ENCODE measurements around the gene PIGQ.
"Not testable (repeated sequence)": the region's sequence is repeated elsewhere in the genome, so short reads cannot be mapped to it uniquely, and the experiment has no call there.

Gene PIGQ

GRCh38 chr16:588889-589657, 19.3 kb downstream of the PIGQ start:
- DNase-seq = peak; percentile 97

GRCh38 chr16:589658-590187, 20.0 kb downstream of the PIGQ start, which contains the start of gene RAB40C:
Gene RAB40C, plus strand, starts transcription at chr16:590066. Its CDS starts 226 bp downstream, at chr16:590292.
- DNase-seq = peak; percentile 97

GRCh38 chr16:590188-590814, 20.5 kb downstream of the PIGQ start:
- DNase-seq = peak; percentile 37

GRCh38 chr16:590815-591200, 21.0 kb downstream of the PIGQ start:
- DNase-seq = no peak

- no peak for DNase-seq
Observed at GRCh38 chr16:591231-591630, 21.5 kb downstream of the PIGQ start.

- DNase-seq = no peak
Observed at GRCh38 chr16:591892-592517, 22.2 kb downstream of the PIGQ start.

- peak; percentile 61 for DNase-seq
Observed at GRCh38 chr16:592518-593306, 22.9 kb downstream of the PIGQ start.

- DNase-seq = no peak
Observed at GRCh38 chr16:593406-593805, 23.6 kb downstream of the PIGQ start.

GRCh38 chr16:593807-594206, 24.0 kb downstream of the PIGQ start:
- no peak for DNase-seq

- DNase-seq = no peak
Observed at GRCh38 chr16:595094-595528, 25.3 kb downstream of the PIGQ start.

- no peak for DNase-seq
Observed at GRCh38 chr16:595942-596735, 26.4 kb downstream of the PIGQ start.

- DNase-seq = no peak
Observed at GRCh38 chr16:596736-597060, 26.9 kb downstream of the PIGQ start.

- not testable (repeated sequence) for DNase-seq
Observed at GRCh38 chr16:597655-598054, 27.9 kb downstream of the PIGQ start.

GRCh38 chr16:598823-599739, 29.3 kb downstream of the PIGQ start:
- no peak for DNase-seq

GRCh38 chr16:600781-601180, 31.0 kb downstream of the PIGQ start:
- no peak for DNase-seq

GRCh38 chr16:603933-604332, 34.2 kb downstream of the PIGQ start:
- no peak for DNase-seq

GRCh38 chr16:606656-607307, 37.0 kb downstream of the PIGQ start:
- DNase-seq = no peak

- no peak for DNase-seq
Observed at GRCh38 chr16:608019-608418, 38.3 kb downstream of the PIGQ start.

GRCh38 chr16:609316-609715, 39.5 kb downstream of the PIGQ start:
- DNase-seq = no peak

GRCh38 chr16:609984-610383, 40.2 kb downstream of the PIGQ start:
- no peak for DNase-seq

All from NCI-H1092 treated with DMSO at 0.1 percent for 48 hours (cell line).